OCI-LY7 (cell line): Measurements from ENCODE around the gene RIPPLY1. TPM values are rescaled to one million over a fixed set of nuclear protein-coding genes. Genes with fewer than 3 reads are reported as not detected.

ENCODE experiments used
- BruUV-seq: library from RNA; stranded (reverse); fragments of 400-500 nt; replicated peaks from 2 replicates; lab custom pipeline; 2021; lab: Mats Ljungman, UMichigan
- CTCF ChIA-PET: fragments of 300-600 bp; sonication (Branson Sonifier 250); formaldehyde crosslinking; loops from one replicate; lab custom pipeline; 2022; ENCODE audit warnings: antibody characterized with exemption; ENCODE audit not compliant: unreplicated experiment; lab: Charles Lee
- POLR2A ChIA-PET: fragments of 300-600 bp; sonication (Branson Sonifier 250); formaldehyde crosslinking; loops from one replicate; lab custom pipeline; 2022; ENCODE audit warnings: antibody characterized with exemption; lab: Charles Lee
- DNase-seq: peaks from one replicate; pipeline ENCODE4 v3.0.0-alpha.2; 2015; ENCODE audit warnings: low spot score
- H2AFZ ChIP-seq: fragments of 200-600 bp; sonication (generic), shearing (Covaris generic); 2 replicates; pipeline ENCODE4 v1.6.1; 2014; ENCODE audit warnings: mild to moderate bottlenecking, antibody characterized with exemption, low read length, moderate library complexity
- H3K27ac ChIP-seq: fragments of 200-600 bp; sonication (generic); 2 replicates; pipeline ENCODE4 v1.5.1; 2014; ENCODE audit warnings: mixed run types, low read depth, mild to moderate bottlenecking, moderate library complexity, low read length, inconsistent platforms; ENCODE audit not compliant: poor library complexity, severe bottlenecking
- H3K36me3 ChIP-seq: fragments of 200-600 bp; sonication (generic); 2 replicates; pipeline ENCODE4 v1.6.1; 2014; ENCODE audit warnings: mild to moderate bottlenecking, antibody characterized with exemption, low read length, moderate library complexity, mixed read lengths; ENCODE audit not compliant: insufficient read depth
- H3K4me1 ChIP-seq: fragments of 200-600 bp; sonication (generic); 2 replicates; pipeline ENCODE4 v1.5.1; 2014; ENCODE audit warnings: mild to moderate bottlenecking, low read length; ENCODE audit not compliant: insufficient read depth, poor library complexity, severe bottlenecking
- H3K4me2 ChIP-seq: fragments of 200-600 bp; sonication (generic); 2 replicates; pipeline ENCODE4 v1.6.1; 2014; ENCODE audit warnings: mild to moderate bottlenecking, low read length
- H3K4me3 ChIP-seq: fragments of 200-600 bp; sonication (generic); 2 replicates; pipeline ENCODE4 v1.5.1; 2014; ENCODE audit warnings: mild to moderate bottlenecking, low read depth, low read length; ENCODE audit not compliant: poor library complexity, severe bottlenecking
- H3K79me2 ChIP-seq: fragments of 200-600 bp; sonication (generic); 2 replicates; pipeline ENCODE4 v1.6.1; 2016; ENCODE audit warnings: low read depth, mild to moderate bottlenecking, low read length, moderate library complexity, mixed read lengths; ENCODE audit not compliant: insufficient read depth
- H3K9me2 ChIP-seq: fragments of 200-600 bp; sonication (generic); 2 replicates; pipeline ENCODE4 v1.6.1; 2016; ENCODE audit warnings: mild to moderate bottlenecking, low read length, mixed read lengths; ENCODE audit not compliant: insufficient read depth
- H3K9me3 ChIP-seq: fragments of 200-600 bp; sonication (generic); 2 replicates; pipeline ENCODE4 v1.6.1; 2014; ENCODE audit warnings: mild to moderate bottlenecking, mixed run types, low read length, mixed read lengths
- H4K20me1 ChIP-seq: fragments of 200-600 bp; sonication (generic); 2 replicates; pipeline ENCODE4 v1.6.1; 2014; ENCODE audit warnings: mild to moderate bottlenecking, antibody characterized with exemption, low read length, moderate library complexity, mixed read lengths; ENCODE audit not compliant: insufficient read depth
- CTCF ChIP-seq: fragments of 200-600 bp; sonication (generic); conservative IDR thresholded peaks from 2 replicates; pipeline ENCODE4 v1.5.1; 2014; ENCODE audit warnings: mild to moderate bottlenecking, antibody characterized with exemption, low read length, moderate library complexity, mixed read lengths
- EZH2phosphoT487 ChIP-seq: fragments of 200-600 bp; sonication (generic); IDR thresholded peaks from 2 replicates; pipeline ENCODE4 v1.6.1; 2018; ENCODE audit warnings: low read depth, borderline replicate concordance, mild to moderate bottlenecking, mixed run types, antibody characterized with exemption, low read length, moderate library complexity, mixed read lengths
- intact Hi-C: fragments of 100-400 bp; cut with micrococcal nuclease; formaldehyde crosslinking; loops from one replicate; pipeline ENCODE4 v1.10.0; 2022; ENCODE audit not compliant: unreplicated experiment
- total RNA-seq, 2 experiments: library from RNA; depleted of rRNA in 1 of 2; stranded (reverse); fragments of >200 nt in 1 of 2; shearing (Covaris generic) in 1 of 2; gene quantifications; 2 replicates each; pipeline ENCODE4 v1.2.3, GENCODE V29; 2014 to 2022

Gene RIPPLY1
- total RNA-seq, 2 experiments from 2014 or later: not detected

GRCh38 chrX:106931831-106932491 is 28.8 kb upstream of the RIPPLY1 start:
- ChIA-PET POLR2A (no interaction called here), CTCF (interaction anchor here (0.6 kb wide), 1 partner anchor 835 kb away, joined by 6 read pairs; no protein-coding TSS in a partner anchor)
- Histone ChIP-seq H3K27ac (no peak overlapping the region), H3K36me3 (no peaks in the 10 kb centered on the region), H3K9me2 (no peaks in the 10 kb centered on the region), H3K79me2 (no peaks in the 10 kb centered on the region), H3K9me3 (no peaks in the 10 kb centered on the region), H2AFZ (no peak overlapping the region), H3K4me3 (no peak overlapping the region), H3K4me2 (no peak overlapping the region), H4K20me1 (no peaks in the 10 kb centered on the region), H3K4me1 (no peaks in the 10 kb centered on the region)
- TF ChIP-seq EZH2phosphoT487 (no peak), CTCF (no peak)
- no TSS peak for BruUV-seq
- intact Hi-C loops: no loop called here
- no peak for DNase-seq

GRCh38 chrX:106928227-106928626 is 25.1 kb upstream of the RIPPLY1 start:
- no peak overlapping the region for H3K27ac ChIP-seq
- H2AFZ ChIP-seq: no peak overlapping the region
- H3K4me1 ChIP-seq: no peaks in the 10 kb centered on the region
- no peak overlapping the region for H3K4me3 ChIP-seq
- TF ChIP-seq CTCF (no peak), EZH2phosphoT487 (no peak)
- BruUV-seq: no TSS peak
- CTCF ChIA-PET: no interaction called here
- no peaks in the 10 kb centered on the region for H4K20me1 ChIP-seq
- intact Hi-C loops: no loop called here
- H3K79me2 ChIP-seq: no peaks in the 10 kb centered on the region
- no peak overlapping the region for H3K4me2 ChIP-seq
- POLR2A ChIA-PET: no interaction called here
- H3K9me3 ChIP-seq: no peaks in the 10 kb centered on the region
- no peaks in the 10 kb centered on the region for H3K9me2 ChIP-seq
- no peaks in the 10 kb centered on the region for H3K36me3 ChIP-seq
- no peak for DNase-seq

DNA sequence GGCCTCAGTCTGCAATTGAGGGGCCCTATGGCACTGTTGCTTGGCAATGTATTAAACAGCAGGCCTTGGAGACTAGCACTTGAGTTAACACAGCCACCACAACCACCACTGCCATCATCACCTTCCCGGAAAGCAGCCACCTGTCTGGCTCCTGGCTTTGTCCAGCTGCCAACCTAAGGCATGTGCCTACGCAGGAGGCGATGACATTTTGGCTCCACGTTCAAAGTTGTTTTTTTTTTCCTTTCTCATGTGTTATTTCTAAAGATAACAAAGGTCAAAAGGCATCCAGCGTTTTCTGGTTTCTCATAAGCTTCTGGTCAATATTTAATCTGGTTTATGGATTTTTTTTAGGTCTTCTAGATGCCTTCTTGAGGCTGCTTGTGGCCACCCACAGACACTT is 24.6 kb upstream of the RIPPLY1 start:
- BruUV-seq: no TSS peak
- TF ChIP-seq CTCF (no peak), EZH2phosphoT487 (no peak)
- ChIA-PET CTCF (no interaction called here), POLR2A (no interaction called here)
- intact Hi-C loops: no loop called here
- H3K4me2 ChIP-seq: no peak overlapping the region
- no peak for DNase-seq
- no peaks in the 10 kb centered on the region for H3K36me3 ChIP-seq
- H3K27ac ChIP-seq: no peak overlapping the region
- no peaks in the 10 kb centered on the region for H3K79me2 ChIP-seq
- no peaks in the 10 kb centered on the region for H3K9me3 ChIP-seq
- no peak overlapping the region for H2AFZ ChIP-seq
- H4K20me1 ChIP-seq: no peaks in the 10 kb centered on the region
- H3K9me2 ChIP-seq: no peaks in the 10 kb centered on the region
- no peak overlapping the region for H3K4me3 ChIP-seq
- no peaks in the 10 kb centered on the region for H3K4me1 ChIP-seq
